ENCODE data around the gene KCNC1.

The KCNC1 gene

GRCh38 chr11:17822401-17822781, 87.8 kb downstream of the KCNC1 start:
- TF ChIP-seq POLR2A (IDR thresholded peaks at IDR 0.05; ENCODE audit: low read depth, low read length), result no peak
- FAIRE-seq (no peak), DNase-seq (ENCODE audit: insufficient read length, low spot score) (no peak)

GRCh38 chr11:17827006-17827405, 92.4 kb downstream of the KCNC1 start:
- no peak for DNase-seq (ENCODE audit: insufficient read length, low spot score)
- TF ChIP-seq POLR2A (IDR thresholded peaks at IDR 0.05; ENCODE audit: low read depth, low read length), result no peak
- no peak for FAIRE-seq

GRCh38 chr11:17828311-17828751, 93.8 kb downstream of the KCNC1 start:
- TF ChIP-seq POLR2A (IDR thresholded peaks at IDR 0.05; ENCODE audit: low read depth, low read length), result no peak
- DNase-seq (ENCODE audit: insufficient read length, low spot score), result no peak
- no peak for FAIRE-seq

GRCh38 chr11:17831228-17831627, 96.6 kb downstream of the KCNC1 start:
- FAIRE-seq (no peak), DNase-seq (ENCODE audit: insufficient read length, low spot score) (no peak)
- no peak for TF ChIP-seq POLR2A (IDR thresholded peaks at IDR 0.05; ENCODE audit: low read depth, low read length)

GRCh38 chr11:17831883-17832282, 97.3 kb downstream of the KCNC1 start:
- no peak for DNase-seq (ENCODE audit: insufficient read length, low spot score)
- no peak for TF ChIP-seq POLR2A (IDR thresholded peaks at IDR 0.05; ENCODE audit: low read depth, low read length)
- FAIRE-seq, result no peak
